WTC11 (cell line): Measurements from ENCODE around the gene ZMAT3.

Experiments
- CBFB ChIP-seq: sonication (generic); formaldehyde crosslinking; IDR thresholded peaks from 2 replicates; pipeline ENCODE4 v1.8.1; 2022; ENCODE audit warnings: mild to moderate bottlenecking, low read depth, missing genetic modification reagents
- FOXJ3 ChIP-seq: sonication (generic); formaldehyde crosslinking; IDR thresholded peaks from 2 replicates; pipeline ENCODE4 v1.9.0; 2021; ENCODE audit warnings: missing genetic modification reagents, mild to moderate bottlenecking, borderline replicate concordance
- JUN ChIP-seq: sonication (generic); formaldehyde crosslinking; IDR thresholded peaks from 2 replicates; pipeline ENCODE4 v1.8.0; 2023; ENCODE audit warnings: mild to moderate bottlenecking, missing genetic modification reagents
- NR3C1 ChIP-seq: sonication (generic); formaldehyde crosslinking; conservative IDR thresholded peaks from 2 replicates; pipeline ENCODE4 v1.8.1; 2023; ENCODE audit warnings: low read depth, mild to moderate bottlenecking, missing genetic modification reagents
- TEAD1 ChIP-seq: sonication (generic); formaldehyde crosslinking; IDR thresholded peaks from 2 replicates; pipeline ENCODE4 v1.8.0; 2022; ENCODE audit warnings: mild to moderate bottlenecking, missing genetic modification reagents
- ZBTB21 ChIP-seq: sonication (generic); formaldehyde crosslinking; IDR thresholded peaks from 2 replicates; pipeline ENCODE4 v1.8.1; 2023; ENCODE audit warnings: mild to moderate bottlenecking, missing genetic modification reagents, borderline replicate concordance
- ZNF317 ChIP-seq: sonication (generic); formaldehyde crosslinking; IDR thresholded peaks from 2 replicates; pipeline ENCODE4 v1.8.1; 2023; ENCODE audit warnings: low read depth, mild to moderate bottlenecking, moderate library complexity, missing genetic modification reagents, borderline replicate concordance
- TF ChIP-seq, protein P1 (sequence below): fragments of 200-600 bp; IDR thresholded peaks from 2 replicates; pipeline ENCODE4 v1.8.0; 2022; ENCODE audit warnings: antibody characterized with exemption
- TF ChIP-seq, protein P2 (sequence below): sonication (generic); formaldehyde crosslinking; IDR thresholded peaks from 2 replicates; pipeline ENCODE4 v1.8.0; 2022; ENCODE audit warnings: mild to moderate bottlenecking, missing genetic modification reagents
- TF ChIP-seq, protein P3 (sequence below): sonication (generic); formaldehyde crosslinking; IDR thresholded peaks from 2 replicates; pipeline ENCODE4 v1.8.1; 2023; ENCODE audit warnings: mild to moderate bottlenecking, missing genetic modification reagents, moderate library complexity
- TF ChIP-seq, protein P4 (sequence below): sonication (generic); formaldehyde crosslinking; conservative IDR thresholded peaks from 2 replicates; pipeline ENCODE4 v1.8.1; 2022; ENCODE audit warnings: mild to moderate bottlenecking, missing genetic modification reagents
- TF ChIP-seq, protein P5 (sequence below): sonication (generic); formaldehyde crosslinking; IDR thresholded peaks from 2 replicates; pipeline ENCODE4 v1.8.0; 2023; ENCODE audit warnings: mild to moderate bottlenecking, missing genetic modification reagents
- TF ChIP-seq, protein P6 (sequence below): sonication (generic); formaldehyde crosslinking; IDR thresholded peaks from 2 replicates; pipeline ENCODE4 v1.8.1; 2022; ENCODE audit warnings: low read depth, mild to moderate bottlenecking, moderate library complexity, missing genetic modification reagents, borderline replicate concordance

DNA sequence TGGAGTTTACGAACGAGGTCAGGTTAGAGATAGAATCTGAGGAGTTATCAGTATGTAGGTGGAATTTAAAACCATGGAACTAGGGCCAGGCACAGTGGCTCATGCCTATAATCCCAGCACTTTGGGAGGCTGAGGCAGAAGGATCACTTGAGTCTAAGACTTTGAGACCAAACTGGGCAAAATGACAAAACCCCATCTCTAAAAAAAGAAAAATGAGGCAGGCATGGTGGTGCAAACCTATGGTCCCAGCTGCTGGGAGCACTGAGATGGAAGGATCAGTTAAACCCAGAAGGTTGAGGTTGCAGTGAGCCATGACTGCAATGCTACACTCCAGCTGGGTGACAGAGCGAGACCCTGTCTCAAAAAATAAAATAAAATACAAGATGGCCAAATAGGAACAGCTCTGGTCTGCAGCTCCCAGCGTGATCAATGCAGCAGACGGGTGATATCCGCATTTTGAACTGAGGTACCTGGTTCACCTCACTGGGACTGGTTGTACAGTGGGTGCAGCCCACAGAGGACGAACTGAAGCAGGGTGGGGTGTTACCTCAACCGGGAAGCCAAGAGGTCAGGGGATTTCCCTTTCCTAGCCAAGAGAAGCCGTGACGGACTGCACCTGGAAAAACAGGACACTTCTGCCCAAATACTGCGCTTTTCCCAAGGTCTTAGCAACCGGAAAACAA is 33.3 kb downstream of the ZMAT3 start:
- TF ChIP-seq ZNF317 (CRISPR knock-in tag) (no peak), JUN (CRISPR knock-in tag) (no peak), ZBTB21 (CRISPR knock-in tag) (no peak), CBFB (no peak), NR3C1 (no peak), TEAD1 (no peak), FOXJ3 (CRISPR knock-in tag) (no peak)
- TF ChIP-seq, protein P1, sequence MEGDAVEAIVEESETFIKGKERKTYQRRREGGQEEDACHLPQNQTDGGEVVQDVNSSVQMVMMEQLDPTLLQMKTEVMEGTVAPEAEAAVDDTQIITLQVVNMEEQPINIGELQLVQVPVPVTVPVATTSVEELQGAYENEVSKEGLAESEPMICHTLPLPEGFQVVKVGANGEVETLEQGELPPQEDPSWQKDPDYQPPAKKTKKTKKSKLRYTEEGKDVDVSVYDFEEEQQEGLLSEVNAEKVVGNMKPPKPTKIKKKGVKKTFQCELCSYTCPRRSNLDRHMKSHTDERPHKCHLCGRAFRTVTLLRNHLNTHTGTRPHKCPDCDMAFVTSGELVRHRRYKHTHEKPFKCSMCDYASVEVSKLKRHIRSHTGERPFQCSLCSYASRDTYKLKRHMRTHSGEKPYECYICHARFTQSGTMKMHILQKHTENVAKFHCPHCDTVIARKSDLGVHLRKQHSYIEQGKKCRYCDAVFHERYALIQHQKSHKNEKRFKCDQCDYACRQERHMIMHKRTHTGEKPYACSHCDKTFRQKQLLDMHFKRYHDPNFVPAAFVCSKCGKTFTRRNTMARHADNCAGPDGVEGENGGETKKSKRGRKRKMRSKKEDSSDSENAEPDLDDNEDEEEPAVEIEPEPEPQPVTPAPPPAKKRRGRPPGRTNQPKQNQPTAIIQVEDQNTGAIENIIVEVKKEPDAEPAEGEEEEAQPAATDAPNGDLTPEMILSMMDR: no peak
- TF ChIP-seq, protein P2, sequence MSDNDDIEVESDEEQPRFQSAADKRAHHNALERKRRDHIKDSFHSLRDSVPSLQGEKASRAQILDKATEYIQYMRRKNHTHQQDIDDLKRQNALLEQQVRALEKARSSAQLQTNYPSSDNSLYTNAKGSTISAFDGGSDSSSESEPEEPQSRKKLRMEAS (CRISPR knock-in tag): no peak
- TF ChIP-seq, protein P3, sequence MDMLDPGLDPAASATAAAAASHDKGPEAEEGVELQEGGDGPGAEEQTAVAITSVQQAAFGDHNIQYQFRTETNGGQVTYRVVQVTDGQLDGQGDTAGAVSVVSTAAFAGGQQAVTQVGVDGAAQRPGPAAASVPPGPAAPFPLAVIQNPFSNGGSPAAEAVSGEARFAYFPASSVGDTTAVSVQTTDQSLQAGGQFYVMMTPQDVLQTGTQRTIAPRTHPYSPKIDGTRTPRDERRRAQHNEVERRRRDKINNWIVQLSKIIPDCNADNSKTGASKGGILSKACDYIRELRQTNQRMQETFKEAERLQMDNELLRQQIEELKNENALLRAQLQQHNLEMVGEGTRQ (CRISPR knock-in tag): no peak
- TF ChIP-seq, protein P4, sequence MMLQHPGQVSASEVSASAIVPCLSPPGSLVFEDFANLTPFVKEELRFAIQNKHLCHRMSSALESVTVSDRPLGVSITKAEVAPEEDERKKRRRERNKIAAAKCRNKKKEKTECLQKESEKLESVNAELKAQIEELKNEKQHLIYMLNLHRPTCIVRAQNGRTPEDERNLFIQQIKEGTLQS (CRISPR knock-in tag): no peak
- TF ChIP-seq, protein P5, sequence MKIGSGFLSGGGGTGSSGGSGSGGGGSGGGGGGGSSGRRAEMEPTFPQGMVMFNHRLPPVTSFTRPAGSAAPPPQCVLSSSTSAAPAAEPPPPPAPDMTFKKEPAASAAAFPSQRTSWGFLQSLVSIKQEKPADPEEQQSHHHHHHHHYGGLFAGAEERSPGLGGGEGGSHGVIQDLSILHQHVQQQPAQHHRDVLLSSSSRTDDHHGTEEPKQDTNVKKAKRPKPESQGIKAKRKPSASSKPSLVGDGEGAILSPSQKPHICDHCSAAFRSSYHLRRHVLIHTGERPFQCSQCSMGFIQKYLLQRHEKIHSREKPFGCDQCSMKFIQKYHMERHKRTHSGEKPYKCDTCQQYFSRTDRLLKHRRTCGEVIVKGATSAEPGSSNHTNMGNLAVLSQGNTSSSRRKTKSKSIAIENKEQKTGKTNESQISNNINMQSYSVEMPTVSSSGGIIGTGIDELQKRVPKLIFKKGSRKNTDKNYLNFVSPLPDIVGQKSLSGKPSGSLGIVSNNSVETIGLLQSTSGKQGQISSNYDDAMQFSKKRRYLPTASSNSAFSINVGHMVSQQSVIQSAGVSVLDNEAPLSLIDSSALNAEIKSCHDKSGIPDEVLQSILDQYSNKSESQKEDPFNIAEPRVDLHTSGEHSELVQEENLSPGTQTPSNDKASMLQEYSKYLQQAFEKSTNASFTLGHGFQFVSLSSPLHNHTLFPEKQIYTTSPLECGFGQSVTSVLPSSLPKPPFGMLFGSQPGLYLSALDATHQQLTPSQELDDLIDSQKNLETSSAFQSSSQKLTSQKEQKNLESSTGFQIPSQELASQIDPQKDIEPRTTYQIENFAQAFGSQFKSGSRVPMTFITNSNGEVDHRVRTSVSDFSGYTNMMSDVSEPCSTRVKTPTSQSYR (CRISPR knock-in tag): no peak
- TF ChIP-seq, protein P6, sequence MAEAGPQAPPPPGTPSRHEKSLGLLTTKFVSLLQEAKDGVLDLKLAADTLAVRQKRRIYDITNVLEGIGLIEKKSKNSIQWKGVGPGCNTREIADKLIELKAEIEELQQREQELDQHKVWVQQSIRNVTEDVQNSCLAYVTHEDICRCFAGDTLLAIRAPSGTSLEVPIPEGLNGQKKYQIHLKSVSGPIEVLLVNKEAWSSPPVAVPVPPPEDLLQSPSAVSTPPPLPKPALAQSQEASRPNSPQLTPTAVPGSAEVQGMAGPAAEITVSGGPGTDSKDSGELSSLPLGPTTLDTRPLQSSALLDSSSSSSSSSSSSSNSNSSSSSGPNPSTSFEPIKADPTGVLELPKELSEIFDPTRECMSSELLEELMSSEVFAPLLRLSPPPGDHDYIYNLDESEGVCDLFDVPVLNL: no peak
